NOMO-1 treated with DMSO at 0.1 percent for 48 hours (cell line): ENCODE results near the gene PML.

Experiments
- DNase-seq: peaks from one replicate; lab custom pipeline; 2025; ENCODE audit not compliant: unreplicated experiment; lab: John Stamatoyannopoulos, UW

The PML gene

GRCh38 chr15:74007820-74008371 is 13.4 kb downstream of the PML start:
- no peak for DNase-seq

- no peak for DNase-seq
Measured at GRCh38 chr15:74008901-74009300, 14.4 kb downstream of the PML start.

GRCh38 chr15:74010929-74011540 is 16.5 kb downstream of the PML start:
- no peak for DNase-seq

GRCh38 chr15:74011610-74012009 is 17.1 kb downstream of the PML start:
- no peak for DNase-seq

- DNase-seq: no peak
Measured at GRCh38 chr15:74013374-74013894, 18.9 kb downstream of the PML start.

- no peak for DNase-seq
Measured at GRCh38 chr15:74019734-74020133, 25.2 kb downstream of the PML start.

- DNase-seq: no peak
Measured at GRCh38 chr15:74022706-74023470, 28.4 kb downstream of the PML start.

- DNase-seq: no peak
Measured at GRCh38 chr15:74024687-74025086, 30.2 kb downstream of the PML start.

GRCh38 chr15:74025436-74025835 is 30.9 kb downstream of the PML start:
- DNase-seq: no peak

GRCh38 chr15:74027688-74028087 is 33.2 kb downstream of the PML start:
- DNase-seq: no peak

GRCh38 chr15:74028646-74029045 is 34.1 kb downstream of the PML start:
- DNase-seq: no peak

- DNase-seq: no peak
Measured at GRCh38 chr15:74032046-74032445, 37.5 kb downstream of the PML start.

- DNase-seq: no peak
Measured at GRCh38 chr15:74032606-74033561, 38.4 kb downstream of the PML start.

- no peak for DNase-seq
Measured at GRCh38 chr15:74034206-74034755, 39.8 kb downstream of the PML start.

GRCh38 chr15:74035121-74036017 is 40.9 kb downstream of the PML start:
- no peak for DNase-seq

- DNase-seq: no peak
Measured at GRCh38 chr15:74036271-74037170, 42.0 kb downstream of the PML start.

GRCh38 chr15:74037171-74038117 is 42.9 kb downstream of the PML start:
- DNase-seq: no peak
